HFF-Myc (cell line): Measurements from ENCODE around the gene RC3H1.
"Not testable (repeated sequence)": the region's sequence is repeated elsewhere in the genome, so short reads cannot be mapped to it uniquely, and the experiment has no call there.

Source experiments
- DNase-seq: peaks from one replicate; pipeline ENCODE4 v3.0.0-alpha.2; 2011; ENCODE audit warnings: low read depth; ENCODE audit errors: extremely low read depth
- H3K4me3 ChIP-seq: replicated peaks from 2 replicates; pipeline ENCODE4 v1.5.1; 2011; ENCODE audit warnings: low read depth, mild to moderate bottlenecking, control low read depth, low read length
- CTCF ChIP-seq: IDR thresholded peaks from 2 replicates; pipeline ENCODE4 v1.5.1; 2012; ENCODE audit warnings: mild to moderate bottlenecking, low read depth, low read length, control low read depth; ENCODE audit errors: missing control alignments

Gene RC3H1

GRCh38 chr1:173995475-173995874 is 26.7 kb downstream of the RC3H1 start:
- no peak for DNase-seq
- no peak overlapping the region for H3K4me3 ChIP-seq
- no peak for TF ChIP-seq CTCF

DNA sequence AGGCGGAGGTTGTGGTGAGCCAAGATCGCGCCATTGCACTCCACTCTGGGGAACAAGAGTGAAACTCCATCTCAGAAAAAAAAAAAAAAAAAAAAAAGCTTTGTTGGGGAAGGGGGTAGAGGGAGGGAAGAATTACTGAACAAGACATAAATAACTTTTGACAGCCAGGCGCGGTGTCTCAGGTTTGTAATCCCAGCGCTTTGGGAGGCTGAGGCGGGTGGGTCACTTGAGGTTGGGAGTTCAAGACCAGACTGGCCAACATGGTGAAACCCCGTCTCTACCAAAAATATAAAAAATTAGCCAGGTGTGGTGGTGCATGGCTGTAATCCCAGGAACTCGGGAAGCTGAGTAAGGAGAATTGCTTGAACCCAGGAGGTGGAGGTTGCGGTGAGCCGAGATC is 28.2 kb downstream of the RC3H1 start:
- DNase-seq, H3K4me3 ChIP-seq: not testable (repeated sequence)

- DNase-seq, result no peak
- no peak for TF ChIP-seq CTCF
- H3K4me3 ChIP-seq, result no peak overlapping the region
These were observed 34.1 kb downstream of the RC3H1 start for GRCh38 chr1:173988068-173988467.

DNA sequence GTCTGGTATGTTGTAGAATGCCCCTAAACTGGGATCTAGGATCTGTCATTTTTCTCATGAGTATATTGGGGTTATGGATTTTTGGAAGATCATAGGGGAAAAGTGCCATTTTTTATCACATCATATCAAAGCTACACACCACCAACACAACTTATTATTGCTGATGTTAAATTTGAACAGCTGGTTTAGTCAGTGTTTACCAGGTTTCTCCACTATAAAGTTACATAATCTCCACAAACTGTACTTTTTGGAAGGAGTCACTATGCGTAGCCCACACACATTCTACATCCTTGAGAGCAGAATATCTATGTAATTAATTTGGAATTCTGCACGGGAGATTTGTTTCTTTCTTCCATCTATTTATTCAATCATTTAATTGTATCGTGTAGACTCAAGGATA is 35.2 kb downstream of the RC3H1 start:
- H3K4me3 ChIP-seq, result no peak overlapping the region
- no peak for TF ChIP-seq CTCF
- no peak for DNase-seq

- DNase-seq, result no peak
- TF ChIP-seq CTCF, result no peak
- no peak overlapping the region for H3K4me3 ChIP-seq
These were observed 51.9 kb downstream of the RC3H1 start for GRCh38 chr1:173970252-173970651.

GRCh38 chr1:173965896-173966295 is 56.3 kb downstream of the RC3H1 start:
- H3K4me3 ChIP-seq, DNase-seq: not testable (repeated sequence)

GRCh38 chr1:173963477-173963876 is 58.7 kb downstream of the RC3H1 start:
- DNase-seq, result no peak
- H3K4me3 ChIP-seq, result no peak overlapping the region
- TF ChIP-seq CTCF, result no peak

DNA sequence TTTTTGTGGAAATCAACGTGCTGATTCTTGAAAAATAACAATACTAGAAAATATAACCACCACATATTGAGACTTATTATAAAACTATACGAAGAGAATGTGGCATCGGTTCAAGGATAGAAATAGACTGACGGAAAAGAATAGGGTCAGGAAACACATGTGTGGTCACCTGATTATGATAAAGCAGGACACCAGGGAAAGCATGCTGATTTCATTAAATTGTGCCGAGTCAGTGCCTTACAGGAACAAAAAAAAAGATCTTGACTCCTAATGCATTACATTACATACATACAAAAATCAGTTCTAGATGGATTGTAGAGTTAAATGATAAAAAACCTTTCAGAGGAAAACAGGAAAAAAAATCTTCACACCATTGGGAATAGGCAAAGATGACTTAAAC is 61.5 kb downstream of the RC3H1 start:
- no peak for TF ChIP-seq CTCF
- H3K4me3 ChIP-seq, result no peak overlapping the region

More for the DNA sequence above, 61.5 kb downstream of the RC3H1 start:
- DNase-seq, result no peak
